ENCODE data around the gene CHRNA4.

Gene CHRNA4

GRCh38 chr20:63316502-63316921, 44.6 kb downstream of the CHRNA4 start:
- DNase-seq (ENCODE audit: low read depth, low spot score), result no peak
- no peak overlapping the region for H3K4me3 ChIP-seq (ENCODE audit: low read length)

DNA sequence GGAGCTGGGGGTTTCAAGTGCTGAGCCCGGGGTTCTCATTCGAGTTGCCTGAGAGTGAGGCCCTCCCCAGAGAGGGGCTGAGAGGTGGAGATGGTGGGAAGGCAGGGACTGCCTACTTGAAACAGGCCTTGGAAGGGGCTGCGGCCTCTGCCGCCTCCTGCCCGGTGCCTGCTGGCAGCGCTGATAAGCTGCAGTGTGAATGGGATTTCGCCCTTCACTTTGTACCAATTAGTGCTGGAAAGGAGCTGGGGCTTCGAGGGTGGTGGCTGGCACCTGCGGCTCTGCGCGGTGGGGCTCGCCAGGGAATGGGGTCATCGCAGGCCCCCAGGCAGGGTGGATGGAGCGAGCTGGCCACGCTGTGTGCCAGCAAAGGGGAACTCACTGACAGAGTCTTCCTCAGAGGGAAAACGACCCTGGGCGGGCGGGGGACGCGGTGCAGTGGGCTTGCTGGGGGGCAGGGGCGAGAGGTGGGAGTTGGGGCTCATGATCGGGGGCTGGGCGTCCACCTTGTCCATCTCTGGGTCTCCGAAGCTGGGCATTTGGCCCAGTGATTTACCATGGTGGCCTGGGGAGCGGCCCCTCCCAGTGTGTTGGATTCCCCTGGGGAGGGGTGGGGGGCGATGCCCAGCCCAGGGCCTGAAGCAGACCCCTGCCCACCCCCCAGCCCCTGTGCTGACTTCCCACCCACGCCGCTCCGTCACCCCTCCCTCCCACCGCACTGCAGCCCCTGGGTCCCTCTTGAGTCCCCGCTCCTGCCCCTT, 45.2 kb downstream of the CHRNA4 start:
- no peak for DNase-seq (ENCODE audit: low read depth, low spot score)
- H3K4me3 ChIP-seq (ENCODE audit: low read length), result no peak overlapping the region

GRCh38 chr20:63315240-63315689, 45.9 kb downstream of the CHRNA4 start:
- no peak overlapping the region for H3K4me3 ChIP-seq (ENCODE audit: low read length)
- no peak for DNase-seq (ENCODE audit: low read depth, low spot score)

- no peak for DNase-seq (ENCODE audit: low read depth, low spot score)
- H3K4me3 ChIP-seq (ENCODE audit: low read length), result no peak overlapping the region
Observed at GRCh38 chr20:63314566-63315239, 46.4 kb downstream of the CHRNA4 start.

DNA sequence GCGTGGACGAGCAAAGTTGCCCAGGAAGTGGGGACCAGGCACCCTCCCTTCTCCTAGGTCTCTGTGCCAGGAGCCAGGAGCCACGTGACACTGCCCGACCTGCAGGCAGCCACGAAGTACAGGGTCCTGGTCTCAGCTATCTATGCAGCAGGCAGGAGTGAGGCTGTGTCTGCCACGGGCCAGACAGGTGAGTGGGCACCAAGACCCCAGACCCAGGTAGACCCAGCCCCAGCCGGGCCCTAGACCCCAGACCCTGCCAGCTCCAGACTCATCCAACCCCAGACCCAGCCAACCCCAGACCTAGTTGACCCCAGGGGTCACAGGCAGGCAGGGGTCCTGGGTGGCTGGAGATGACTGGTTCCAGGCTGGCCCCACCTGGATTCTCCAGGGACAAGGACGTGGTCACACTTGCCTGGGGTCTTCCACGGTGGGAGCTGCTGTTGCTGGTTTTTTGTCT, 47.1 kb downstream of the CHRNA4 start:
- no peak overlapping the region for H3K4me3 ChIP-seq (ENCODE audit: low read length)
- no peak for DNase-seq (ENCODE audit: low read depth, low spot score)

DNA sequence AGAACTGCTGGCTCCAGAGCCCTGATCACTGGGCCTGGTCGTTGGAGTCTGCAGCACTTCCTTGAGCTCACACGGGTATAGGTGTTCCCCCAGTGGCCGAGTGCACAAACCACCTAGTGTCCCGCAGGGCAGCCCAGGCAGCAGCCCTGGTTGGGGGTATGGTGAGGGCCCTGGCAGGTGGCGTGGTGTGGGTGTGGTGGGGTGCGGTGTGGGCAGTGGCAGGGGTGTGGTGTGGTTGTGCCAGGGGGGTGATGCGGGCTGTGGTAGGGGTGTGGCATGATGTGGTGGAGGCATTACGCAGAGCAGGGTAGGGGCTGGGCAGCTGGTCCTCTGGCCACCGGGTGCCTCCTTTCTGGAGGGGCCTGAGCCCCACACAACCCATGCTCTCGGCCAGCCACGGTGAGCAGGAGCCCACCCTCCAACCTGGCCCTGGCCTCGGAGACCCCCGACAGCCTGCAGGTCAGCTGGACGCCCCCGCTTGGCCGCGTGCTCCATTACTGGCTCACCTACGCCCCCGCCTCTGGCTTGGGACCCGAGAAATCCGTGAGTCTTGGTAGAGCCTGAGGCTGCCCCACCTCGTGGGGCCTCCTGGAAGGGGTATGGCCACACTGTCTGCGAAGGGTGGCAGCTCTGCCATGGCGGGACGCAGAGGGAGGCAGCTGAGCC, 47.7 kb downstream of the CHRNA4 start:
- H3K4me3 ChIP-seq (ENCODE audit: low read length), result no peak overlapping the region
- DNase-seq (ENCODE audit: low read depth, low spot score), result no peak

GRCh38 chr20:63312690-63313348, 48.3 kb downstream of the CHRNA4 start:
- H3K4me3 ChIP-seq (ENCODE audit: low read length), result no peak overlapping the region
- DNase-seq (ENCODE audit: low read depth, low spot score), result no peak

DNA sequence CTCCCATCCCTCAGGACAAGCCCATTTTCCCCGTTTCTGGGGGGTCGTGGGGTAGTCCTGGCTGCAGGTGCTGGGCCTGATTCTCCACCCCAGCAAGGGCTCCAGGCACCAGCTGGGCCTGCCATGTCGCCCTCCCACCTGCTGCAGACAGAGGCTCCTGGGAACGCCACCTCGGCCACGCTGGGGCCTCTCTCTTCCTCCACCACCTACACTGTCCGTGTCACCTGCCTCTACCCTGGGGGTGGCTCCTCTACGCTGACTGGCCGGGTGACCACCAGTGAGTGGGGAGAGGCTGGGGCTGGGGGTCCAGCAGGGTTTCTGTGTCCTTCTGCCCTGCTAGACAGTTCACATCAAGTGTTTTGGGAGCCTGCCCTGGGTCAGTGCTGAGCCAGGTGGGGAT, 48.9 kb downstream of the CHRNA4 start:
- H3K4me3 ChIP-seq (ENCODE audit: low read length), result no peak overlapping the region
- DNase-seq (ENCODE audit: low read depth, low spot score), result no peak

DNA sequence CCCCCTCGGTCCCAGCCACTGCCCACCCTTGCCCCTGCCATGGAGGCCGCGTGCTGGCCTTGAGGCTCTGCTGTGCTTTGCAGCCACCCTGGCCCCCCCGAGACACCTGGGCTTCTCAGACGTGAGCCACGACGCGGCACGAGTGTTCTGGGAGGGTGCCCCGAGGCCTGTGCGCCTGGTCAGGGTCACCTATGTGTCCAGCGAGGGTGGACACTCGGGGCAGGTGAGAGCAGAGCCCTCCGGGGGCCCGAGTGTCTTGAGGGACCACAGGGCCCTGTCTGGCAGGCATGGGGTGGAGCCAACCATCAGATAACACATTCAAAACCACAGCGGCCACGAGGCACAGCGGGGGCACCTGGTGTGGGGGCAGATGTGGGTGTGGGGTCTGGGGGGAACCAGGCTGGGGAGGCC, 49.3 kb downstream of the CHRNA4 start:
- H3K4me3 ChIP-seq (ENCODE audit: low read length), result no peak overlapping the region
- no peak for DNase-seq (ENCODE audit: low read depth, low spot score)

GRCh38 chr20:63311186-63311832, 49.8 kb downstream of the CHRNA4 start:
- DNase-seq (ENCODE audit: low read depth, low spot score), result no peak
- H3K4me3 ChIP-seq (ENCODE audit: low read length), result no peak overlapping the region

- no peak overlapping the region for H3K4me3 ChIP-seq (ENCODE audit: low read length)
- no peak for DNase-seq (ENCODE audit: low read depth, low spot score)
Observed at GRCh38 chr20:63310265-63310991, 50.7 kb downstream of the CHRNA4 start.

DNA sequence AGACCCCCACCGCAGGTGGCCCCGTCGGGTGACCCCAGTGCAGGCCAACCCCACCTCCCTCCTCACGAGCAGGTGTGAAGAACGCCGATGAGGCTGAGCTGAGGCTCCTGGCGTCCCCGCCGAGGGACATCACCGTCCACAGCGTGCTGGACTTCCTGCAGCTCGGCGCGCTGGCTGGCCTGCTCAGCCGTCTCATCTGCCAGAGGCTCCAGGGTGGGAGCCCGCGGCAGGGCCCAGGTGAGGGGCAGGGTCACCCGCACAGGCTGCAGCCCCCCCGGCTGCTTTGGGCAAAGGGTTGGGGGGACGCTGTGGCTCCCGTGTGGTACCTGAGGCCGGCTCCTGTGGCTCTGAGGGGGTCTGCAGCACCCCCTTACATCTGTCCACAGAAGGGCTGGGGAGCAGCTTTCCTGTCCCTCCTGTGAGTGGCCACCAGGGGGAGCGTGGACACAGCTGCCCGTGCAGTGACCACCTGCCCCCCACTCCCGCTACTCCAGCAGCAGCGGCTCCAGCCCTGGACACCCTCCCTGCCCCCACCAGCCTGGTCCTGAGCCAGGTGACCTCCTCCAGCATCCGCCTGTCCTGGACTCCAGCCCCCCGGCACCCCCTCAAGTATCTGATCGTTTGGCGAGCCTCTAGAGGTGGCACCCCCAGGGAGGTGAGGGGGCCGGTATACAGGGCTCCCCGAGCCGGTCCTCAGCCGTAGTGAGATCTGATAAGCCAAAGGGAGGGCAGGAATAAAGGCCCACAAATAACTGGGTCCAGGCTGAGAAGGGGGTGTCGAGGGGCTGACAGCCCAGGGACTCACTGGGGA, 51.7 kb downstream of the CHRNA4 start:
- no peak for DNase-seq (ENCODE audit: low read depth, low spot score)
- H3K4me3 ChIP-seq (ENCODE audit: low read length), result no peak overlapping the region

GRCh38 chr20:63308218-63308911, 52.8 kb downstream of the CHRNA4 start:
- no peak for DNase-seq (ENCODE audit: low read depth, low spot score)
- H3K4me3 ChIP-seq (ENCODE audit: low read length), result no peak overlapping the region

DNA sequence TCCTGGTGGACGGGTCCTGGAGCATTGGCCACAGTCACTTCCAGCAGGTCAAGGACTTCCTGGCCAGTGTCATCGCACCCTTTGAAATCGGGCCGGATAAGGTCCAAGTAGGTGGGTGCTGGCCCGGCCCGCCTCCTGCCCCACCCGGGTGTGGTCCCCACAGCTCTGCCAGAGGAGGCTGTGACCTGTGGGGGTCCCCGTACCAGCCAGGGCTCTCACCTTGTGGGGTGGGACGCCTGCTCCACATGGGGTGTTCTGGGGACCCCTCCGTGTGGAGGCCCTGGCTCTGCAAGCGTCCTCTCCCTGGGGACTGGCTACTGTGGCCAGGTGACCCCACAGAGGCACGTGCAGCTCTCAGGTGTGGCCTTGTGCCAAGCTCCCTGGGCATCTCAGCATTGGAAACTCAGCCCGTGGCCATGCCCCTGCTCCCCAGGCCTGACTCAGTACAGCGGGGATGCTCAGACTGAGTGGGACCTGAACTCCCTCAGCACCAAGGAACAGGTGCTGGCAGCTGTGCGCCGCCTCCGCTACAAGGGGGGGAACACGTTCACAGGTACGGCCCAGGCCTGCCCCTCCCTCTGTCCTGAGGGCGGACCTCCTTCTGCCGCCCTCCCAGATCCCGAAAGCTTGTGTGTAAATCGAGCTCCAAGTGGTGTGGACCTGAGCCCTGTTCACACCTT, 53.5 kb downstream of the CHRNA4 start:
- no peak for DNase-seq (ENCODE audit: low read depth, low spot score)
- H3K4me3 ChIP-seq (ENCODE audit: low read length), result no peak overlapping the region

GRCh38 chr20:63306673-63307537, 54.2 kb downstream of the CHRNA4 start:
- H3K4me3 ChIP-seq (ENCODE audit: low read length), result no peak overlapping the region
- no peak for DNase-seq (ENCODE audit: low read depth, low spot score)
